HEK293 (cell line): ENCODE data around the gene EVI5.

Experiments
- CTCF ChIA-PET: fragments of 350-600 bp; formaldehyde crosslinking; extraction: SDS; loops from one replicate; lab custom pipeline; 2021; ENCODE audit warnings: antibody characterized with exemption; lab: Yijun Ruan, JAX
- POLR2A ChIA-PET: fragments of 300-600 bp; formaldehyde crosslinking; extraction: SDS; loops from one replicate; lab custom pipeline; 2020; ENCODE audit warnings: antibody characterized with exemption, inconsistent platforms; lab: Yijun Ruan, JAX
- H3K27ac ChIP-seq: fragments of 200-500 bp; sonication (Bioruptor generic); 2 replicates; pipeline ENCODE4 v1.5.1; 2014; ENCODE audit warnings: low read depth, low read length, control low read depth, inconsistent platforms; ENCODE audit errors: extremely low read depth
- H3K36me3 ChIP-seq, 2 experiments: fragments of 200-500 bp in 1 of 2; sonication (Bioruptor generic) in 1 of 2; 1 replicate in 1 of 2; 2 replicates in 1 of 2; pipeline ENCODE4 v1.5.1; 2014 to 2017; ENCODE audit warnings: inconsistent platforms in 2 of 2, low read length in 2 of 2; ENCODE audit not compliant: control insufficient read depth in 2 of 2, insufficient read depth in 1 of 2
- H3K4me1 ChIP-seq: fragments of 200-500 bp; sonication (Bioruptor generic); 2 replicates; pipeline ENCODE4 v1.5.1; 2014; ENCODE audit warnings: mild to moderate bottlenecking, low read length, inconsistent platforms; ENCODE audit not compliant: control insufficient read depth, insufficient read depth
- H3K4me3 ChIP-seq: 2 replicates; pipeline ENCODE4 v1.5.1; 2011; ENCODE audit warnings: low read depth, mild to moderate bottlenecking, control low read depth, low read length, moderate library complexity
- H3K9me3 ChIP-seq: fragments of 200-500 bp; sonication (Bioruptor generic); 2 replicates; pipeline ENCODE4 v1.5.1; 2014; ENCODE audit warnings: low read depth, low read length, inconsistent platforms; ENCODE audit not compliant: control insufficient read depth, insufficient read depth
- ELK4 ChIP-seq: IDR thresholded peaks from 2 replicates; pipeline ENCODE4 v1.6.1; 2011; ENCODE audit warnings: mild to moderate bottlenecking, low read depth, low read length, borderline replicate concordance
- PBX3 ChIP-seq: sonication (generic); formaldehyde crosslinking; IDR thresholded peaks from 2 replicates; pipeline ENCODE4 v1.8.1; 2022; ENCODE audit warnings: mild to moderate bottlenecking, moderate library complexity, missing genetic modification reagents
- PRDM6 ChIP-seq: fragments of 450-650 bp; formaldehyde crosslinking; IDR thresholded peaks from 2 replicates; pipeline ENCODE4 v1.5.1; 2017; ENCODE audit warnings: missing biosample characterization, missing genetic modification characterization
- SP2 ChIP-seq: fragments of 450-650 bp; formaldehyde crosslinking; IDR thresholded peaks from 2 replicates; pipeline ENCODE4 v1.5.1; 2016; ENCODE audit warnings: missing biosample characterization, missing genetic modification characterization
- SP3 ChIP-seq: fragments of 450-650 bp; formaldehyde crosslinking; IDR thresholded peaks from 2 replicates; pipeline ENCODE4 v1.5.1; 2016; ENCODE audit warnings: missing biosample characterization, missing genetic modification characterization
- TCF7L2 ChIP-seq: IDR thresholded peaks from 2 replicates; pipeline ENCODE4 v1.6.1; 2011; ENCODE audit warnings: low read depth, mild to moderate bottlenecking, inconsistent platforms, low read length, moderate library complexity, borderline replicate concordance
- TRIM28 ChIP-seq: IDR thresholded peaks from 2 replicates; pipeline ENCODE4 v1.6.1; 2011; ENCODE audit warnings: low read length, control low read depth, borderline replicate concordance
- WT1 ChIP-seq: fragments of 450-650 bp; formaldehyde crosslinking; IDR thresholded peaks from 2 replicates; pipeline ENCODE4 v1.5.1; 2016; ENCODE audit warnings: missing biosample characterization, missing genetic modification characterization
- YY2 ChIP-seq: fragments of 450-650 bp; formaldehyde crosslinking; IDR thresholded peaks from 2 replicates; pipeline ENCODE4 v1.5.1; 2016; ENCODE audit warnings: missing biosample characterization, missing genetic modification characterization
- ZBTB17 ChIP-seq: fragments of 450-650 bp; formaldehyde crosslinking; IDR thresholded peaks from 2 replicates; pipeline ENCODE4 v1.5.1; 2016; ENCODE audit warnings: missing biosample characterization, missing genetic modification characterization
- ZBTB44 ChIP-seq: fragments of 450-650 bp; IDR thresholded peaks from 2 replicates; pipeline ENCODE4 v1.5.1; 2018; ENCODE audit warnings: missing biosample characterization, mild to moderate bottlenecking, missing genetic modification characterization
- ZNF19 ChIP-seq: fragments of 450-650 bp; formaldehyde crosslinking; IDR thresholded peaks from 2 replicates; pipeline ENCODE4; 2016; ENCODE audit warnings: missing biosample characterization, missing genetic modification characterization, low read depth
- ZNF2 ChIP-seq: fragments of 450-650 bp; formaldehyde crosslinking; IDR thresholded peaks from 2 replicates; pipeline ENCODE4 v1.5.1; 2016; ENCODE audit warnings: missing biosample characterization, missing genetic modification characterization
- ZNF211 ChIP-seq: fragments of 450-650 bp; formaldehyde crosslinking; IDR thresholded peaks from 2 replicates; pipeline ENCODE4 v1.5.1; 2016; ENCODE audit warnings: low read depth, missing biosample characterization, missing genetic modification characterization
- ZNF324 ChIP-seq: fragments of 450-650 bp; formaldehyde crosslinking; IDR thresholded peaks from 2 replicates; pipeline ENCODE4 v1.5.1; 2016; ENCODE audit warnings: missing biosample characterization, missing genetic modification characterization
- ZNF416 ChIP-seq: fragments of 450-650 bp; formaldehyde crosslinking; IDR thresholded peaks from 2 replicates; pipeline ENCODE4 v1.5.1; 2016; ENCODE audit warnings: missing biosample characterization, missing genetic modification characterization
- ZNF514 ChIP-seq: fragments of 450-650 bp; formaldehyde crosslinking; IDR thresholded peaks from 2 replicates; pipeline ENCODE4 v1.5.1; 2016; ENCODE audit warnings: missing biosample characterization, missing genetic modification characterization
- ZNF521 ChIP-seq: fragments of 450-650 bp; formaldehyde crosslinking; IDR thresholded peaks from 2 replicates; pipeline ENCODE4 v1.5.1; 2017; ENCODE audit warnings: missing biosample characterization, mild to moderate bottlenecking, missing genetic modification characterization
- ZNF692 ChIP-seq: fragments of 450-650 bp; formaldehyde crosslinking; IDR thresholded peaks from 2 replicates; pipeline ENCODE4 v1.5.1; 2016; ENCODE audit warnings: missing biosample characterization, missing genetic modification characterization

EVI5 gene

GRCh38 chr1:92705446-92705845 is 79.5 kb downstream of the EVI5 start:
- POLR2A ChIA-PET, result interaction anchor here (0.6 kb wide), 1 partner anchor 696 kb away, joined by 3 read pairs; no protein-coding TSS in a partner anchor
- CTCF ChIA-PET, result interaction anchor here (0.6 kb wide), 1 partner anchor 37 kb away, joined by 4 read pairs; no protein-coding TSS in a partner anchor

GRCh38 chr1:92701147-92701546 is 83.8 kb downstream of the EVI5 start:
- H3K4me1 ChIP-seq, result peaks cover 8% of the 10 kb centered on the region
- POLR2A ChIA-PET, result no interaction called here
- H3K4me3 ChIP-seq, result no peak overlapping the region
- no peak overlapping the region for H3K27ac ChIP-seq
- no peak for TF ChIP-seq WT1
- no peak for TF ChIP-seq TCF7L2
- no peak for TF ChIP-seq SP2 (tag by site-specific recombination)
- peak; percentile 48; the same call in 1 of the 2 replicates for TF ChIP-seq TRIM28
- H3K9me3 ChIP-seq, result no peaks in the 10 kb centered on the region
- CTCF ChIA-PET, result interaction anchor here (0.7 to 1.9 kb wide), 2 partner anchors 35 to 117 kb away, joined by 3 to 7 read pairs; no protein-coding TSS in a partner anchor
- H3K36me3 ChIP-seq, result peaks cover 2 to 10% of the 10 kb centered on the region in 2 experiments; a peak in 2 of 3 replicates

More at GRCh38 chr1:92705446-92705845, 79.5 kb downstream of the EVI5 start:
- no peak overlapping the region for H3K27ac ChIP-seq
- no peaks in the 10 kb centered on the region for H3K9me3 ChIP-seq
- no peak for TF ChIP-seq ZBTB17 (tag by site-specific recombination)
- TF ChIP-seq PRDM6 (tag by site-specific recombination), result peak; percentile 66
- TF ChIP-seq YY2 (tag by site-specific recombination), result no peak
- TF ChIP-seq ZNF692 (tag by site-specific recombination), result 0 out of 2 replicates have a peak, but pooled peaks have one; percentile 14
- no peak overlapping the region for H3K4me3 ChIP-seq
- H3K4me1 ChIP-seq, result peaks cover 19% of the 10 kb centered on the region
- H3K36me3 ChIP-seq, result no peaks in the 10 kb centered on the region

GRCh38 chr1:92698932-92699331 is 86.0 kb downstream of the EVI5 start:
- TF ChIP-seq ZNF19 (tag by site-specific recombination), result no peak
- no peak for TF ChIP-seq PBX3 (CRISPR knock-in tag)
- TF ChIP-seq SP3 (tag by site-specific recombination), result no peak
- TF ChIP-seq ZNF416 (tag by site-specific recombination), result no peak
- TF ChIP-seq ELK4, result no peak
- no peak for TF ChIP-seq ZNF324
- TF ChIP-seq ZNF521 (tag by site-specific recombination), result no peak
- TF ChIP-seq ZBTB44, result no peak
- TF ChIP-seq ZNF211 (tag by site-specific recombination), result no peak
- TF ChIP-seq SP2 (tag by site-specific recombination), result no peak
- no peak for TF ChIP-seq ZNF514 (tag by site-specific recombination)
- TF ChIP-seq ZNF2 (tag by site-specific recombination), result no peak
- POLR2A ChIA-PET, result no interaction called here
- H3K36me3 ChIP-seq, result peaks cover 3 to 22% of the 10 kb centered on the region in 2 experiments; a peak in 2 of 3 replicates
- CTCF ChIA-PET, result no interaction called here
- no peak overlapping the region for H3K27ac ChIP-seq
- H3K4me1 ChIP-seq, result no peaks in the 10 kb centered on the region
- no peaks in the 10 kb centered on the region for H3K9me3 ChIP-seq
- no peak overlapping the region for H3K4me3 ChIP-seq
